A673 (cell line): ENCODE data around the gene BEAN1.

Source experiments
- CTCF ChIP-seq: fragments of 300-800, 200-600 bp; sonication (generic); conservative IDR thresholded peaks from 2 replicates; pipeline ENCODE4 v1.5.1; 2017; ENCODE audit warnings: low read depth, mild to moderate bottlenecking, antibody characterized with exemption, low read length, moderate library complexity, mixed read lengths
- EZH2 ChIP-seq: fragments of 200-600 bp; sonication (generic); IDR thresholded peaks from 2 replicates; pipeline ENCODE4 v1.6.1; 2017; ENCODE audit warnings: borderline replicate concordance, low read depth, mild to moderate bottlenecking, mixed read lengths, antibody characterized with exemption, low read length; ENCODE audit not compliant: poor library complexity, severe bottlenecking

DNA sequence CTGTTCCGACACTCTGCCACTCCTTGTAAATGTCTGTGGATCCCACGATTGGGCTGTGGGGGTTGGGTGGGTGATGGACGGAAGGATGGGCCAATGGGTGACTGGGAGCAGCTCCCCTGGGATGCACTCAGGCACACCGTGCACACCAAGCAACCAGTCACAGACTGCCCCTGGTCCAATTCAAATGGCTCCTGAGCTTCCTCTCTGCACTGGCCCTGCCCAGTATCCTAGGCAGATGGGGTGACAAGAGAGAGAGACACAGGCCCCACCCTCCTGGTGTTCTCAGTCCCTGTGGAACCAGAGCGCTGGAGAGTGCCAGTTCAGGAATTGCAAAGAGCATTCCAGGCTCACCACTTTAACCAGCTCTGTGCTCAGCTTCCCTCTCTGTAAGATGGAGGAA lies 32.8 kb downstream of the BEAN1 start:
- no peak for TF ChIP-seq CTCF
- TF ChIP-seq EZH2 = no peak
